ENCODE measurements around the gene PJVK. TPM values are rescaled to one million over a fixed set of nuclear protein-coding genes. Genes with fewer than 3 reads are reported as not detected.

The PJVK gene
- total and polyA plus RNA-seq, 9 of the 15 experiments (the other 6 are each of a cell fraction or from before 2014, with no cell fraction given), result 0.11 to 1.5 (median 0.73) TPM

DNA sequence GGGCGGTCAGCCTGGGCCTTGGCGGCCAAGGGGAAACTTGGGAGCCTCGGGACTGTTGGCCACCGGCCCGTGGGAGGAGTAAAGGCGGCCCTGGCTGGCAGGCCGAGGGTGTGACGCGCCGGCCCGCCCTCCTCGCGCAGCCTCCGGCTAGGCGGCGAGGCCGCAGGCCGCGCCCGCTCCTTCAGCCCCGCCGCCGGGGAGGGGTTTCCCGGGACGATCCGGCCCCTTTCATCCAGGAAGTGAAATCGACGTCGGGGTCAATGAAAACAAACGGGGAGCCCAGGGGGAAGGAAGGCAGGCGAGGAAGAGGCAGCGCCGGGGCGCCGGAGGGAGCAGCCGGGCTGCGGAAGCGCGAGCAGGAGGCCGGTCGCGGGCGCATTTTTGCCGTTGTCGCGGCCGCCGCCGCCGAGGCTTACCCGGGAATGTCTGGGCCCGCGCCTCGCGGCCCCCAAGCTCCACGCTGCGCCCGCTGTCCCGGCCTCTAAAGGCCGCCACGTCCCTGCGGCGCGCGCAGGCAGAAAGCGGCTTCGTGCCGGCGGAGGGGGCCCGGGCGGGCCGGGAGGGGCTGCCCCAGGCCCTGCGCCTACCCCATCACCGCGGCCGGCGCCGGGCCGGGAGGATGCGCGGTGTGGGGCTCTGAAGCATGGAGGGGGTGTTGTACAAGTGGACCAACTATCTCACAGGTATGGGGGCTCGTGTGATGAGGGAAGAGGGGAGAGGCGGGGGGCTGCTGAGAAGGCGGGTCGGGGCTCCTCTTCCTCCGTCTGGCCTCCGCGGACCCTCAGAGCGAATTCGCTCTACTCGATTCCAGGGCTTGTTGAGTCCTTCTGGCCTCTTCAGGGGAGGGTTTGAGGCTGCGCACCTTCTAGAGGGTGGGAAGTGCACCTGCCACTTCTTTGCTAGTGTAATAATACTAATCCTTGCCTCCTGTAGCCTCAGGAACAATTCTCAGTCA is 29.3 kb downstream of the PJVK start, which contains the start of gene PLEKHA3 (continued):
- TF ChIP-seq, protein P1, sequence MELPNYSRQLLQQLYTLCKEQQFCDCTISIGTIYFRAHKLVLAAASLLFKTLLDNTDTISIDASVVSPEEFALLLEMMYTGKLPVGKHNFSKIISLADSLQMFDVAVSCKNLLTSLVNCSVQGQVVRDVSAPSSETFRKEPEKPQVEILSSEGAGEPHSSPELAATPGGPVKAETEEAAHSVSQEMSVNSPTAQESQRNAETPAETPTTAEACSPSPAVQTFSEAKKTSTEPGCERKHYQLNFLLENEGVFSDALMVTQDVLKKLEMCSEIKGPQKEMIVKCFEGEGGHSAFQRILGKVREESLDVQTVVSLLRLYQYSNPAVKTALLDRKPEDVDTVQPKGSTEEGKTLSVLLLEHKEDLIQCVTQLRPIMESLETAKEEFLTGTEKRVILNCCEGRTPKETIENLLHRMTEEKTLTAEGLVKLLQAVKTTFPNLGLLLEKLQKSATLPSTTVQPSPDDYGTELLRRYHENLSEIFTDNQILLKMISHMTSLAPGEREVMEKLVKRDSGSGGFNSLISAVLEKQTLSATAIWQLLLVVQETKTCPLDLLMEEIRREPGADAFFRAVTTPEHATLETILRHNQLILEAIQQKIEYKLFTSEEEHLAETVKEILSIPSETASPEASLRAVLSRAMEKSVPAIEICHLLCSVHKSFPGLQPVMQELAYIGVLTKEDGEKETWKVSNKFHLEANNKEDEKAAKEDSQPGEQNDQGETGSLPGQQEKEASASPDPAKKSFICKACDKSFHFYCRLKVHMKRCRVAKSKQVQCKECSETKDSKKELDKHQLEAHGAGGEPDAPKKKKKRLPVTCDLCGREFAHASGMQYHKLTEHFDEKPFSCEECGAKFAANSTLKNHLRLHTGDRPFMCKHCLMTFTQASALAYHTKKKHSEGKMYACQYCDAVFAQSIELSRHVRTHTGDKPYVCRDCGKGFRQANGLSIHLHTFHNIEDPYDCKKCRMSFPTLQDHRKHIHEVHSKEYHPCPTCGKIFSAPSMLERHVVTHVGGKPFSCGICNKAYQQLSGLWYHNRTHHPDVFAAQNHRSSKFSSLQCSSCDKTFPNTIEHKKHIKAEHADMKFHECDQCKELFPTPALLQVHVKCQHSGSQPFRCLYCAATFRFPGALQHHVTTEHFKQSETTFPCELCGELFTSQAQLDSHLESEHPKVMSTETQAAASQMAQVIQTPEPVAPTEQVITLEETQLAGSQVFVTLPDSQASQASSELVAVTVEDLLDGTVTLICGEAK (IDR thresholded peaks at IDR 0.05), result peak; percentile 52; the same call in 1 of the 2 replicates
- TF ChIP-seq, protein P1 (CRISPR knock-in tag; IDR thresholded peaks at IDR 0.05), result no peak
- TF ChIP-seq SUPT5H (IDR thresholded peaks at IDR 0.05) (peak; percentile 77), ZNF354B (CRISPR knock-in tag; IDR thresholded peaks at IDR 0.05) (no peak), RB1 (IDR thresholded peaks at IDR 0.05; ENCODE audit: low read depth) (peak; percentile 80), POU5F1 (IDR thresholded peaks at IDR 0.05; ENCODE audit: borderline replicate concordance, low read depth, low read length, partially characterized antibody) (no peak), EP300 (IDR thresholded peaks at IDR 0.05; ENCODE audit: low read length) (no peak), SRF (CRISPR knock-in tag; IDR thresholded peaks at IDR 0.05) (peak in 1 of 2 experiments; percentile 24; a peak in 1 of 4 replicates), BHLHE40 (IDR thresholded peaks at IDR 0.05; ENCODE audit: low read length) (peak; percentile 43; the same call in 1 of the 2 replicates)
- TF ChIP-seq, protein P2, sequence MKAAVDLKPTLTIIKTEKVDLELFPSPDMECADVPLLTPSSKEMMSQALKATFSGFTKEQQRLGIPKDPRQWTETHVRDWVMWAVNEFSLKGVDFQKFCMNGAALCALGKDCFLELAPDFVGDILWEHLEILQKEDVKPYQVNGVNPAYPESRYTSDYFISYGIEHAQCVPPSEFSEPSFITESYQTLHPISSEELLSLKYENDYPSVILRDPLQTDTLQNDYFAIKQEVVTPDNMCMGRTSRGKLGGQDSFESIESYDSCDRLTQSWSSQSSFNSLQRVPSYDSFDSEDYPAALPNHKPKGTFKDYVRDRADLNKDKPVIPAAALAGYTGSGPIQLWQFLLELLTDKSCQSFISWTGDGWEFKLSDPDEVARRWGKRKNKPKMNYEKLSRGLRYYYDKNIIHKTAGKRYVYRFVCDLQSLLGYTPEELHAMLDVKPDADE (conservative IDR thresholded peaks at IDR 0.05; ENCODE audit: control insufficient read depth, low read depth, low read length), result peak; percentile 79
- TF ChIP-seq, protein P3, sequence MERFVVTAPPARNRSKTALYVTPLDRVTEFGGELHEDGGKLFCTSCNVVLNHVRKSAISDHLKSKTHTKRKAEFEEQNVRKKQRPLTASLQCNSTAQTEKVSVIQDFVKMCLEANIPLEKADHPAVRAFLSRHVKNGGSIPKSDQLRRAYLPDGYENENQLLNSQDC (CRISPR knock-in tag; IDR thresholded peaks at IDR 0.05), result 0 out of 2 replicates have a peak, but pooled peaks have one; percentile 66
- TF ChIP-seq, protein P4, sequence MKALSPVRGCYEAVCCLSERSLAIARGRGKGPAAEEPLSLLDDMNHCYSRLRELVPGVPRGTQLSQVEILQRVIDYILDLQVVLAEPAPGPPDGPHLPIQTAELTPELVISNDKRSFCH (CRISPR knock-in tag; IDR thresholded peaks at IDR 0.05), result no peak
- TF ChIP-seq, protein P4 (tag; IDR thresholded peaks at IDR 0.05), result no peak

Measured in K562 (cell line).